ENCODE data around the gene FGR.

Gene FGR

GRCh38 chr1:27624467-27625178 lies 10.4 kb downstream of the FGR start:
- ATAC-seq = no peak
- no peak for TF ChIP-seq ARNTL (CRISPR knock-in tag; IDR thresholded peaks at IDR 0.05; ENCODE audit: borderline replicate concordance, low read depth)
- no peak for TF ChIP-seq TCF4 (CRISPR knock-in tag; IDR thresholded peaks at IDR 0.05; ENCODE audit: borderline replicate concordance)
- TF ChIP-seq OSR1 (CRISPR knock-in tag; IDR thresholded peaks at IDR 0.05) = no peak
- no peak for TF ChIP-seq ZC3H10 (CRISPR knock-in tag; IDR thresholded peaks at IDR 0.05)
- no peak for TF ChIP-seq PPARA (CRISPR knock-in tag; IDR thresholded peaks at IDR 0.05; ENCODE audit: borderline replicate concordance)
- TF ChIP-seq ZFP30 (CRISPR knock-in tag; IDR thresholded peaks at IDR 0.05) = no peak
- TF ChIP-seq PATZ1 (CRISPR knock-in tag; IDR thresholded peaks at IDR 0.05; ENCODE audit: borderline replicate concordance) = no peak

GRCh38 chr1:27623327-27624212 lies 11.4 kb downstream of the FGR start:
- no peak for ATAC-seq
- TF ChIP-seq TSHZ2 (CRISPR knock-in tag; IDR thresholded peaks at IDR 0.05) (no peak), POU6F1 (CRISPR knock-in tag; IDR thresholded peaks at IDR 0.05; ENCODE audit: borderline replicate concordance, low read depth) (no peak), ZFP30 (CRISPR knock-in tag; IDR thresholded peaks at IDR 0.05) (no peak), ZNF8 (CRISPR knock-in tag; IDR thresholded peaks at IDR 0.05) (no peak), PPARA (CRISPR knock-in tag; IDR thresholded peaks at IDR 0.05; ENCODE audit: borderline replicate concordance) (no peak), CREB5 (CRISPR knock-in tag; IDR thresholded peaks at IDR 0.05; ENCODE audit: low read depth) (no peak), OSR1 (CRISPR knock-in tag; IDR thresholded peaks at IDR 0.05) (no peak)

GRCh38 chr1:27622828-27623227 lies 12.2 kb downstream of the FGR start:
- no peak for TF ChIP-seq RARB (CRISPR knock-in tag; IDR thresholded peaks at IDR 0.05)
- TF ChIP-seq ZFP3 (CRISPR knock-in tag; IDR thresholded peaks at IDR 0.05) = no peak
- no peak for TF ChIP-seq BACH2 (CRISPR knock-in tag; IDR thresholded peaks at IDR 0.05; ENCODE audit: borderline replicate concordance)
- TF ChIP-seq OSR1 (CRISPR knock-in tag; IDR thresholded peaks at IDR 0.05) = no peak
- TF ChIP-seq POU6F1 (CRISPR knock-in tag; IDR thresholded peaks at IDR 0.05; ENCODE audit: borderline replicate concordance, low read depth) = no peak
- ATAC-seq = no peak
